Spinal cord (tissue), 10 donors: ENCODE results near the gene LCN2. TPM values are rescaled to one million over a fixed set of nuclear protein-coding genes. Genes with fewer than 3 reads are reported as not detected.

ENCODE experiments used
- DNase-seq, 6 donors: peaks; one replicate each; pipeline versions ENCODE4 v3.0.0 to v3.0.0-alpha.2; 2013 to 2015; ENCODE audit warnings: low spot score in 6 of 6, low read depth in 4 of 6
- H3K27ac ChIP-seq: one replicate; pipeline ENCODE4 v1.5.1; 2013; ENCODE audit warnings: low read depth, low read length, control low read depth
- H3K27me3 ChIP-seq: one replicate; pipeline ENCODE4 v1.6.1; 2013; ENCODE audit warnings: low read length; ENCODE audit not compliant: control insufficient read depth, insufficient read depth
- H3K36me3 ChIP-seq: one replicate; pipeline ENCODE4 v1.6.1; 2013; ENCODE audit warnings: low read length; ENCODE audit not compliant: control insufficient read depth, insufficient read depth
- H3K4me1 ChIP-seq: one replicate; pipeline ENCODE4 v1.6.1; 2013; ENCODE audit warnings: low read length; ENCODE audit not compliant: control insufficient read depth, insufficient read depth
- H3K4me3 ChIP-seq: one replicate; pipeline ENCODE4 v1.5.1; 2013; ENCODE audit warnings: low read depth, low read length, control low read depth
- H3K9me3 ChIP-seq: one replicate; pipeline ENCODE4 v1.6.1; 2013; ENCODE audit warnings: low read length; ENCODE audit not compliant: control insufficient read depth, insufficient read depth
- WGBS: methylation state at CpG from one replicate; pipeline ENCODE4 v1.1.5; 2013; ENCODE audit warnings: missing lambda C conversion rate; ENCODE audit not compliant: insufficient coverage; 5-methylcytosine and 5-hydroxymethylcytosine counted together
- polyA plus RNA-seq, 2 donors: library from polyadenylated mRNA; unstranded; fragments of 120-200 nt; gene quantifications; one replicate each; pipeline ENCODE4 v1.2.1, GENCODE V29; 2013; ENCODE audit not compliant: insufficient read length in 2 of 2
- total RNA-seq, 2 donors: library from RNA; depleted of rRNA in 1 of 2; stranded (reverse); fragments of 120-200 nt in 1 of 2; fragments of >200 nt in 1 of 2; gene quantifications; one replicate each; pipeline versions ENCODE4 v1.2.3 to v1.2.4, GENCODE V29; 2013 to 2014
- donor health status: healthy.

LCN2 gene
- total and polyA plus RNA-seq, 4 donors, result 0.28 to 14.1 (median 0.29) TPM; not detected in 1

GRCh38 chr9:128191406-128192046, 42.3 kb downstream of the LCN2 start, which contains the start of gene CIZ1:
Gene CIZ1 (minus strand): TSS chr9:128191572. CDS start chr9:128190857, 715 bp downstream.
- no peaks in the 10 kb centered on the region for H3K9me3 ChIP-seq
- H3K36me3 ChIP-seq, result peaks cover 33% of the 10 kb centered on the region
- 0% methylated on average over 66 of the region's 71 CpGs for WGBS
- DNase-seq, result peak in 4 of 6 donors; percentile 71 to 94 (median 82)
- peaks cover 32% of the 10 kb centered on the region for H3K4me1 ChIP-seq
- peak within 1 kb of the TSS; percentile 79 for H3K27ac ChIP-seq
- no peaks in the 10 kb centered on the region for H3K27me3 ChIP-seq
- peak within 1 kb of the TSS; percentile 83 for H3K4me3 ChIP-seq

GRCh38 chr9:128192601-128193371, 43.5 kb downstream of the LCN2 start:
- peaks cover 32% of the 10 kb centered on the region for H3K4me1 ChIP-seq
- peak overlapping the region; percentile 83 for H3K4me3 ChIP-seq
- H3K36me3 ChIP-seq, result peaks cover 28% of the 10 kb centered on the region
- peak in 3 of 6 donors; percentile 78 to 92 (median 80) for DNase-seq
- peak overlapping the region; percentile 86 for H3K27ac ChIP-seq
- H3K9me3 ChIP-seq, result no peaks in the 10 kb centered on the region
- H3K27me3 ChIP-seq, result no peaks in the 10 kb centered on the region
- 16% methylated on average over 56 of the region's 56 CpGs for WGBS

GRCh38 chr9:128193469-128194096, 44.3 kb downstream of the LCN2 start:
- Histone ChIP-seq H3K4me1 (peaks cover 32% of the 10 kb centered on the region), H3K27me3 (no peaks in the 10 kb centered on the region), H3K27ac (no peak overlapping the region), H3K36me3 (peaks cover 22% of the 10 kb centered on the region), H3K9me3 (no peaks in the 10 kb centered on the region), H3K4me3 (peak overlapping the region; percentile 52)
- DNase-seq, result no peak
- WGBS, result 88% methylated on average over 14 of the region's 14 CpGs

- Histone ChIP-seq H3K4me1 (peaks cover 26% of the 10 kb centered on the region), H3K36me3 (peaks cover 13% of the 10 kb centered on the region), H3K9me3 (no peaks in the 10 kb centered on the region), H3K27me3 (peaks cover 3% of the 10 kb centered on the region), H3K27ac (no peak overlapping the region), H3K4me3 (no peak overlapping the region)
- WGBS, result 56% methylated on average over 8 of the region's 13 CpGs
- DNase-seq, result no peak
These were observed 52.5 kb downstream of the LCN2 start for GRCh38 chr9:128201441-128202369.

GRCh38 chr9:128202648-128203023, 53.4 kb downstream of the LCN2 start:
- peak in 1 of 6 donors; percentile 11 for DNase-seq
- no peaks in the 10 kb centered on the region for H3K9me3 ChIP-seq
- peaks cover 26% of the 10 kb centered on the region for H3K4me1 ChIP-seq
- H3K27ac ChIP-seq, result no peak overlapping the region
- no peak overlapping the region for H3K4me3 ChIP-seq
- WGBS, result 0% methylated on average over 1 of the region's 2 CpGs
- H3K36me3 ChIP-seq, result peaks cover 14% of the 10 kb centered on the region
- peaks cover 3% of the 10 kb centered on the region for H3K27me3 ChIP-seq

Other genes starting within 250 kb of the LCN2 start
- gene ST6GALNAC6, start 249.8 kb upstream of the LCN2 start, total RNA-seq, result 10 to 100 TPM; 24.6 to 58.8 TPM
- gene ST6GALNAC6, start 249.8 kb upstream of the LCN2 start, polyA plus RNA-seq, result 10 to 100 TPM; 68.1 to 68.9 TPM
- 10 to 100 TPM in 1 of 2 donors, 1 to 10 TPM in 1; 8.0 to 19.7 TPM for gene ST6GALNAC4, start 232.4 kb upstream of the LCN2 start, total RNA-seq
- 10 to 100 TPM; 19.4 to 20.2 TPM for gene ST6GALNAC4, start 232.4 kb upstream of the LCN2 start, polyA plus RNA-seq
- 1 to 10 TPM; 2.7 to 7.3 TPM for gene PIP5KL1, start 218.7 kb upstream of the LCN2 start, total RNA-seq
- 10 to 100 TPM; 16.4 to 19.1 TPM for gene PIP5KL1, start 218.7 kb upstream of the LCN2 start, polyA plus RNA-seq
- 10 to 100 TPM; 13.9 to 35.3 TPM for gene DPM2, start 211.6 kb upstream of the LCN2 start, total RNA-seq
- 10 to 100 TPM; 59.2 to 64.0 TPM for gene DPM2, start 211.6 kb upstream of the LCN2 start, polyA plus RNA-seq
- 10 to 100 TPM; 15.2 to 27.7 TPM for gene EEIG1, start 168.5 kb upstream of the LCN2 start, total RNA-seq
- gene EEIG1, start 168.5 kb upstream of the LCN2 start, polyA plus RNA-seq, result 10 to 100 TPM; 71.2 to 96.3 TPM
- gene NAIF1, start 82.1 kb upstream of the LCN2 start, total RNA-seq, result 10 to 100 TPM in 1 of 2 donors, 1 to 10 TPM in 1; 7.2 to 11.1 TPM
- gene NAIF1, start 82.1 kb upstream of the LCN2 start, polyA plus RNA-seq, result 10 to 100 TPM; 11.0 to 13.3 TPM
- gene SLC25A25, start 81.2 kb upstream of the LCN2 start, total RNA-seq, result 10 to 100 TPM; 28.2 to 34.5 TPM
- 10 to 100 TPM; 39.0 to 47.7 TPM for gene SLC25A25, start 81.2 kb upstream of the LCN2 start, polyA plus RNA-seq
- 10 to 100 TPM; 39.1 to 47.4 TPM for gene PTGES2, start 21.7 kb upstream of the LCN2 start, total RNA-seq
- 10 to 100 TPM; 78.4 to 88.9 TPM for gene PTGES2, start 21.7 kb upstream of the LCN2 start, polyA plus RNA-seq
- gene BBLN, start 10.8 kb downstream of the LCN2 start, total RNA-seq, result 100 to 1,000 TPM in 1 of 2 donors, 10 to 100 TPM in 1; 35.6 to 144 TPM
- 100 to 1,000 TPM; 203 to 210 TPM for gene BBLN, start 10.8 kb downstream of the LCN2 start, polyA plus RNA-seq
- gene CIZ1, start 42.1 kb downstream of the LCN2 start, total RNA-seq, result 10 to 100 TPM; 18.5 to 47.8 TPM
- 100 to 1,000 TPM; 134 to 157 TPM for gene CIZ1, start 42.1 kb downstream of the LCN2 start, polyA plus RNA-seq
- gene DNM1, start 53.9 kb downstream of the LCN2 start, total RNA-seq, result 100 to 1,000 TPM in 1 of 2 donors, 10 to 100 TPM in 1; 44.6 to 181 TPM
- gene DNM1, start 53.9 kb downstream of the LCN2 start, polyA plus RNA-seq, result 100 to 1,000 TPM; 265 to 410 TPM
- gene GOLGA2, start 126.6 kb downstream of the LCN2 start, total RNA-seq, result 10 to 100 TPM; 70.6 to 95.8 TPM
- gene GOLGA2, start 126.6 kb downstream of the LCN2 start, polyA plus RNA-seq, result 100 to 1,000 TPM in 1 of 2 donors, 10 to 100 TPM in 1; 76.2 to 119 TPM
- gene SWI5, start 126.8 kb downstream of the LCN2 start, total RNA-seq, result 10 to 100 TPM; 14.1 to 41.2 TPM
- gene SWI5, start 126.8 kb downstream of the LCN2 start, polyA plus RNA-seq, result 10 to 100 TPM; 22.6 to 27.5 TPM
- gene TRUB2, start 173.0 kb downstream of the LCN2 start, total RNA-seq, result 10 to 100 TPM; 20.5 to 34.8 TPM
- gene TRUB2, start 173.0 kb downstream of the LCN2 start, polyA plus RNA-seq, result 10 to 100 TPM; 44.7 to 46.3 TPM
- 10 to 100 TPM; 20.6 to 60.4 TPM for gene COQ4, start 173.4 kb downstream of the LCN2 start, total RNA-seq
- 10 to 100 TPM; 73.0 to 94.9 TPM for gene COQ4, start 173.4 kb downstream of the LCN2 start, polyA plus RNA-seq
- gene SLC27A4, start 191.1 kb downstream of the LCN2 start, total RNA-seq, result 10 to 100 TPM; 23.1 to 36.3 TPM
- 10 to 100 TPM; 53.7 to 56.8 TPM for gene SLC27A4, start 191.1 kb downstream of the LCN2 start, polyA plus RNA-seq
- 10 to 100 TPM; 28.4 to 47.2 TPM for gene URM1, start 221.9 kb downstream of the LCN2 start, total RNA-seq
- gene URM1, start 221.9 kb downstream of the LCN2 start, polyA plus RNA-seq, result 10 to 100 TPM; 79.4 to 80.6 TPM